H9 (cell line): Measurements from ENCODE around the gene NCLN. TPM values are rescaled to one million over a fixed set of nuclear protein-coding genes. Genes with fewer than 3 reads are reported as not detected.

ENCODE experiments used
- DNase-seq: peaks from one replicate; pipeline ENCODE4 v3.0.0-alpha.2; 2017
- H2AFZ ChIP-seq: one replicate; pipeline ENCODE4 v1.6.1; 2013; ENCODE audit warnings: mild to moderate bottlenecking, low read length, control low read depth, moderate library complexity
- H2AK5ac ChIP-seq: 2 replicates; pipeline ENCODE4 v1.6.1; 2013; ENCODE audit warnings: low read length, control low read depth, mixed read lengths; ENCODE audit not compliant: insufficient read length
- H2BK120ac ChIP-seq: one replicate; pipeline ENCODE4 v1.6.1; 2013; ENCODE audit warnings: low read depth, mild to moderate bottlenecking, low read length, control low read depth, inconsistent platforms; ENCODE audit not compliant: poor library complexity, severe bottlenecking
- H2BK12ac ChIP-seq: 2 replicates; pipeline ENCODE4 v1.6.1; 2013; ENCODE audit warnings: low read length, control low read depth, mixed read lengths, low read depth; ENCODE audit not compliant: insufficient read length
- H2BK15ac ChIP-seq: 2 replicates; pipeline ENCODE4 v1.6.1; 2013; ENCODE audit warnings: low read depth, low read length, control low read depth
- H2BK20ac ChIP-seq: one replicate; pipeline ENCODE4 v1.6.1; 2013; ENCODE audit warnings: low read depth, mild to moderate bottlenecking, low read length, control low read depth, inconsistent platforms; ENCODE audit not compliant: poor library complexity, severe bottlenecking
- H2BK5ac ChIP-seq: 2 replicates; pipeline ENCODE4 v1.6.1; 2013; ENCODE audit warnings: low read length, control low read depth, mixed read lengths; ENCODE audit not compliant: insufficient read length
- H3K14ac ChIP-seq: 2 replicates; pipeline ENCODE4 v1.6.1; 2013; ENCODE audit warnings: low read length, control low read depth; ENCODE audit not compliant: insufficient read depth
- H3K18ac ChIP-seq: 2 replicates; pipeline ENCODE4 v1.6.1; 2013; ENCODE audit warnings: low read depth, mild to moderate bottlenecking, mixed read lengths, low read length, control low read depth; ENCODE audit not compliant: insufficient read length
- H3K23ac ChIP-seq: 2 replicates; pipeline ENCODE4 v1.6.1; 2013; ENCODE audit warnings: low read length, control low read depth, mixed read lengths, low read depth; ENCODE audit not compliant: insufficient read length
- H3K23me2 ChIP-seq: 2 replicates; pipeline ENCODE4 v1.6.1; 2013; ENCODE audit warnings: low read depth, mild to moderate bottlenecking, mixed read lengths, low read length, control low read depth; ENCODE audit not compliant: insufficient read length, poor library complexity, severe bottlenecking
- H3K27ac ChIP-seq: 2 replicates; pipeline ENCODE4 v1.5.1; 2013; ENCODE audit warnings: low read length, control low read depth, mixed read lengths, low read depth; ENCODE audit not compliant: insufficient read length
- H3K27me3 ChIP-seq: 2 replicates; pipeline ENCODE4 v1.6.1; 2013; ENCODE audit warnings: low read length, control low read depth, inconsistent platforms; ENCODE audit not compliant: insufficient read depth
- H3K4ac ChIP-seq: 2 replicates; pipeline ENCODE4 v1.6.1; 2013; ENCODE audit warnings: low read depth, mild to moderate bottlenecking, control low read depth, inconsistent platforms, low read length, moderate library complexity
- H3K4me1 ChIP-seq: 2 replicates; pipeline ENCODE4 v1.6.1; 2013; ENCODE audit warnings: low read length, control low read depth, inconsistent platforms; ENCODE audit not compliant: insufficient read depth
- H3K4me2 ChIP-seq: 2 replicates; pipeline ENCODE4 v1.6.1; 2013; ENCODE audit warnings: low read length, control low read depth, mixed read lengths; ENCODE audit not compliant: insufficient read length, insufficient read depth
- H3K56ac ChIP-seq: 2 replicates; pipeline ENCODE4 v1.6.1; 2013; ENCODE audit warnings: low read depth, mild to moderate bottlenecking, mixed read lengths, low read length, control low read depth; ENCODE audit not compliant: insufficient read length
- H3K79me1 ChIP-seq: 2 replicates; pipeline ENCODE4 v1.6.1; 2013; ENCODE audit warnings: low read depth, mild to moderate bottlenecking, moderate library complexity, low read length, control low read depth, inconsistent platforms; ENCODE audit not compliant: insufficient read depth, poor library complexity, severe bottlenecking
- H3K79me2 ChIP-seq: 2 replicates; pipeline ENCODE4 v1.6.1; 2013; ENCODE audit warnings: low read length, control low read depth, inconsistent platforms; ENCODE audit not compliant: insufficient read depth
- H3K9ac ChIP-seq: 2 replicates; pipeline ENCODE4 v1.6.1; 2013; ENCODE audit warnings: low read length, control low read depth, mixed read lengths; ENCODE audit not compliant: insufficient read length; ENCODE audit errors: extremely low read depth
- H3K9me3 ChIP-seq: one replicate; pipeline ENCODE4 v1.6.1; 2013; ENCODE audit warnings: low read depth, low read length, inconsistent platforms; ENCODE audit not compliant: control insufficient read depth
- H3T11ph ChIP-seq: one replicate; pipeline ENCODE4 v1.6.1; 2013; ENCODE audit warnings: mild to moderate bottlenecking, low read length, control low read depth, inconsistent platforms
- H4K20me1 ChIP-seq: one replicate; pipeline ENCODE4 v1.6.1; 2013; ENCODE audit not compliant: control insufficient read depth, insufficient read length, insufficient read depth
- H4K5ac ChIP-seq: 2 replicates; pipeline ENCODE4 v1.6.1; 2013; ENCODE audit warnings: low read depth, mild to moderate bottlenecking, mixed read lengths, low read length, control low read depth; ENCODE audit not compliant: insufficient read length
- H4K8ac ChIP-seq: replicated peaks from 2 replicates; pipeline ENCODE4 v1.6.1; 2013; ENCODE audit warnings: low read length, control low read depth, mixed read lengths, low read depth; ENCODE audit not compliant: insufficient read length
- H4K91ac ChIP-seq: 2 replicates; pipeline ENCODE4 v1.6.1; 2013; ENCODE audit warnings: low read depth, mild to moderate bottlenecking, moderate library complexity, mixed read lengths, low read length, control low read depth; ENCODE audit not compliant: insufficient read length
- H3K27ac Mint-ChIP-seq, 3 experiments: 2 replicates in 2 of 3; 3 replicates in 1 of 3; pipeline ENCODE4 v1.8.0; 2020 to 2021; ENCODE audit warnings: mixed read lengths in 3 of 3, mild to moderate bottlenecking in 1 of 3, moderate library complexity in 1 of 3
- H3K27me3 Mint-ChIP-seq: 2 replicates; pipeline ENCODE4 v1.8.0; 2021; ENCODE audit warnings: low read depth, mild to moderate bottlenecking, moderate library complexity, mixed read lengths
- H3K36me3 Mint-ChIP-seq, 3 experiments: 2 replicates in 2 of 3; 3 replicates in 1 of 3; pipeline ENCODE4 v1.8.0; 2020 to 2021; ENCODE audit warnings: low read depth in 3 of 3, mixed read lengths in 3 of 3; ENCODE audit not compliant: insufficient read depth in 1 of 3
- H3K4me1 Mint-ChIP-seq, 2 experiments: 2 replicates each; pipeline ENCODE4 v1.8.0; 2020; ENCODE audit warnings: mixed read lengths in 2 of 2
- H3K4me3 Mint-ChIP-seq, 2 experiments: 2 replicates in 1 of 2; 3 replicates in 1 of 2; pipeline ENCODE4 v1.8.0; 2020 to 2021; ENCODE audit warnings: mild to moderate bottlenecking in 2 of 2, mixed read lengths in 2 of 2, moderate library complexity in 1 of 2
- H3K9me3 Mint-ChIP-seq, 2 experiments: 2 replicates in 1 of 2; 3 replicates in 1 of 2; pipeline ENCODE4 v1.8.0; 2020; ENCODE audit warnings: mild to moderate bottlenecking in 2 of 2, mixed read lengths in 2 of 2, moderate library complexity in 1 of 2
- CTCF ChIP-seq: fragments of 200-600 bp; sonication (generic); conservative IDR thresholded peaks from 3 replicates; pipeline ENCODE4 v1.8.0; 2021; ENCODE audit warnings: antibody characterized with exemption, mild to moderate bottlenecking
- WGBS: extraction: QIAGEN DNeasy Blood & Tissue Kit; methylation state at CpG from one replicate; pipeline ENCODE4 v1.1.7; 2013; ENCODE audit warnings: missing lambda C conversion rate, low lambda C conversion rate, mixed read lengths; ENCODE audit not compliant: insufficient read length; ENCODE audit errors: extremely low coverage; 5-methylcytosine and 5-hydroxymethylcytosine counted together
- total RNA-seq: library from RNA; stranded (reverse); gene quantifications from 2 replicates; pipeline ENCODE4 v1.2.1, GENCODE V29; 2021

Gene NCLN
- total RNA-seq, 1 experiment from 2014 or later: 94.8 TPM

GRCh38 chr19:3233116-3233515 is 47.4 kb downstream of the NCLN start:
- Histone ChIP-seq H2BK20ac (no peak overlapping the region), H2BK12ac (no peak overlapping the region), H3K27me3 (no peaks in the 10 kb centered on the region), H3K27ac (no peak overlapping the region), H3K9ac (no peak overlapping the region), H3K23ac (no peak overlapping the region), H3K14ac (no peak overlapping the region; the same call in 1 of the 2 replicates), H4K20me1 (no peaks in the 10 kb centered on the region), H3K79me1 (no peaks in the 10 kb centered on the region), H3K23me2 (no peaks in the 10 kb centered on the region), H3K9me3 (no peaks in the 10 kb centered on the region), H4K8ac (no peak overlapping the region), H3K4me2 (no peak overlapping the region), H3T11ph (no peak overlapping the region), H3K79me2 (no peaks in the 10 kb centered on the region), H4K91ac (no peak overlapping the region), H2BK15ac (no peak overlapping the region), H3K18ac (no peak overlapping the region), H3K4ac (no peak overlapping the region), H3K56ac (no peak overlapping the region), H2AK5ac (no peak overlapping the region), H2BK5ac (no peak overlapping the region), H2BK120ac (no peak overlapping the region), H4K5ac (no peak overlapping the region), H2AFZ (no peak overlapping the region), H3K4me1 (no peaks in the 10 kb centered on the region)
- Mint-ChIP-seq H3K9me3 (no peaks in the 10 kb centered on the region; a peak in 1 of 5 replicates), H3K4me3 (no peak overlapping the region), H3K27ac (no peak overlapping the region; a peak in 2 of 7 replicates), H3K4me1 (peaks cover 8 to 21% of the 10 kb centered on the region in 2 experiments), H3K36me3 (peaks cover 0 to 3% (median 0%) of the 10 kb centered on the region in 3 experiments; a peak in 4 of 7 replicates), H3K27me3 (peaks cover 18% of the 10 kb centered on the region)
- no peak for DNase-seq
- TF ChIP-seq CTCF: no peak
- WGBS: no CpG with 5 or more reads among the region's 4 CpGs
